Measurements from ENCODE around the gene ZNF57. TPM values are rescaled to one million over a fixed set of nuclear protein-coding genes. Genes with fewer than 3 reads are reported as not detected.

ZNF57 gene
- total and polyA plus RNA-seq, 2 of the 13 experiments (the other 11 are each of a cell fraction or from before 2014, with no cell fraction given) = 6.6 to 17.5 TPM

DNA sequence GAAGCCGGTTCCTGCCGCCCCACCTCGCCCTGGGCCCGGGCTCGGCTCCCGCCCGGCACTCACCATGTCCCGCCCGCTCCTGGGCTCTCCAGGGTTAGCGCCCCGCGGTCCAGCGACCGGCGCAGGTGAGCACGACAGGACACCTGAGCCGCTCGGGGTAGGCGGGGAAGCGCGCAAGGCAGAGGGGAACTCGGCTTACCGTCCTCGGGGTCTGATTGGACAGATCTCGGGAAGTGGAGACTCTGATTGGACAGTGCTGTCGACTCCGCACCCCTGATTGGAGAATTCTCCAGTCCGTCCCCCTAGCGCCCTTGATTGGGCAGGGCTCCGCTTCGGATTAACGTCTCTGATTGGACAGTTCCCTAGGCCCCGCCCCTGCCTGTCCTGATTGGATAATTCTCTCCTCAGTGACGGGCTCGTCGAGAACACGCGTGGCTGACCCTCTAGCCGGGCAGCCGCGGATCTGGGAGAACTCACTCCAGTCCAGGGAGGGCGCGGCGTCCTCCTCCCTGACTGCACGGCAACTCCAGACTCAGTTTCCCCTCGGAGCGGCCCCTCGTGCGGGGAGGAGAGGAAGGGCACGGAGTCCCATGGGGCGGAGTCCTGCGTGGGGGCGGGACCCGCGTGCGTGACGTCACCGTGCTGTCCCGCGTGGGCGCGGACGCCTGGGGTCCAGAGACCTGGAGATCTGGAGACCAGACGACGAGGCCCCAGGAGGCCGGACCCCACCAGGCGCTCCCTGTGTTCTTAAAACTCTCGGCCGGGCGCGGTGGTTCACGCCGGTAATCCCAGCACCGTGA is 44.2 kb downstream of the ZNF57 start, which contains the start of gene ZNF77 (continued):
- TF ChIP-seq, protein P1, sequence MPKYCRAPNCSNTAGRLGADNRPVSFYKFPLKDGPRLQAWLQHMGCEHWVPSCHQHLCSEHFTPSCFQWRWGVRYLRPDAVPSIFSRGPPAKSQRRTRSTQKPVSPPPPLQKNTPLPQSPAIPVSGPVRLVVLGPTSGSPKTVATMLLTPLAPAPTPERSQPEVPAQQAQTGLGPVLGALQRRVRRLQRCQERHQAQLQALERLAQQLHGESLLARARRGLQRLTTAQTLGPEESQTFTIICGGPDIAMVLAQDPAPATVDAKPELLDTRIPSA (CRISPR knock-in tag; IDR thresholded peaks at IDR 0.05; ENCODE audit: borderline replicate concordance) = no peak
- TF ChIP-seq, protein P2, sequence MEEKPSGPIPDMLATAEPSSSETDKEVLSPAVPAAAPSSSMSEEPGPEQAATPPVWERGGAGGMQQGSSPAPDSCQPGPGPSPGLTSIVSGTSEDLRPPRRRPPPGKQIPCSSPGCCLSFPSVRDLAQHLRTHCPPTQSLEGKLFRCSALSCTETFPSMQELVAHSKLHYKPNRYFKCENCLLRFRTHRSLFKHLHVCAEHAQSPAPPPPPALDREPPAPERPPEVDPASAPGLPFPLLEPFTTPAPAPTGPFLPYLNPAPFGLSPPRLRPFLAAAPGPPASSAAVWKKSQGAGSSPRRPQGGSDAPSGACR (CRISPR knock-in tag; IDR thresholded peaks at IDR 0.05) = no peak
- TF ChIP-seq ZBTB2 (CRISPR knock-in tag; IDR thresholded peaks at IDR 0.05; ENCODE audit: low read depth) (peak; percentile 17), ZNF567 (CRISPR knock-in tag; IDR thresholded peaks at IDR 0.05; ENCODE audit: borderline replicate concordance) (no peak), HMGXB3 (CRISPR knock-in tag; IDR thresholded peaks at IDR 0.05; ENCODE audit: borderline replicate concordance) (0 out of 2 replicates have a peak, but pooled peaks have one; percentile 25), ZNF142 (CRISPR knock-in tag; IDR thresholded peaks at IDR 0.05) (peak; percentile 21; the same call in 1 of the 2 replicates), NR2F6 (IDR thresholded peaks at IDR 0.05) (peak; percentile 30; the same call in 1 of the 2 replicates), NR2F6 (CRISPR knock-in tag; IDR thresholded peaks at IDR 0.05) (peak; percentile 62), ZFP82 (CRISPR knock-in tag; IDR thresholded peaks at IDR 0.05; ENCODE audit: borderline replicate concordance) (0 out of 2 replicates have a peak, but pooled peaks have one; percentile 48), MIXL1 (CRISPR knock-in tag; IDR thresholded peaks at IDR 0.05) (no peak)
- TF ChIP-seq, protein P3, sequence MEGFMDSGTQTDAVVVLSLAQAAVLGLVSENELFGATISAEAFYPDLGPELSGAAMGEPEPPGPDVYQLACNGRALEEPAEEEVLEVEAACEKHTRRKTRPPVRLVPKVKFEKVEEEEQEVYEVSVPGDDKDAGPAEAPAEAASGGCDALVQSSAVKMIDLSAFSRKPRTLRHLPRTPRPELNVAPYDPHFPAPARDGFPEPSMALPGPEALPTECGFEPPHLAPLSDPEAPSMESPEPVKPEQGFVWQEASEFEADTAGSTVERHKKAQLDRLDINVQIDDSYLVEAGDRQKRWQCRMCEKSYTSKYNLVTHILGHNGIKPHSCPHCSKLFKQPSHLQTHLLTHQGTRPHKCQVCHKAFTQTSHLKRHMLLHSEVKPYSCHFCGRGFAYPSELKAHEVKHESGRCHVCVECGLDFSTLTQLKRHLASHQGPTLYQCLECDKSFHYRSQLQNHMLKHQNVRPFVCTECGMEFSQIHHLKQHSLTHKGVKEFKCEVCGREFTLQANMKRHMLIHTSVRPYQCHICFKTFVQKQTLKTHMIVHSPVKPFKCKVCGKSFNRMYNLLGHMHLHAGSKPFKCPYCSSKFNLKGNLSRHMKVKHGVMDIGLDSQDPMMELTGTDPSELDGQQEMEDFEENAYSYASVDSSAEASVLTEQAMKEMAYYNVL (CRISPR knock-in tag; IDR thresholded peaks at IDR 0.05; ENCODE audit: borderline replicate concordance) = no peak
